Medulla oblongata (tissue), 1 donor: ENCODE measurements around the gene DIPK1A.

Source experiments
- DNase-seq: peaks from one replicate; pipeline ENCODE4 v3.0.0-alpha.2; 2015; ENCODE audit errors: extremely low spot score

The DIPK1A gene

GRCh38 chr1:92953491-92953890 lies 7.8 kb downstream of the DIPK1A start:
- peak; percentile 60 for DNase-seq

GRCh38 chr1:92952714-92953113 lies 8.5 kb downstream of the DIPK1A start:
- DNase-seq: no peak

GRCh38 chr1:92951141-92951582 lies 10.1 kb downstream of the DIPK1A start:
- peak; percentile 54 for DNase-seq

GRCh38 chr1:92949937-92950817 lies 11.1 kb downstream of the DIPK1A start:
- DNase-seq: peak; percentile 50

GRCh38 chr1:92948071-92948470 lies 13.2 kb downstream of the DIPK1A start:
- no peak for DNase-seq

- DNase-seq: peak; percentile 56
Measured at GRCh38 chr1:92945748-92946270, 15.5 kb downstream of the DIPK1A start.

- peak; percentile 50 for DNase-seq
Measured at GRCh38 chr1:92944901-92945747, 16.1 kb downstream of the DIPK1A start.

- DNase-seq: no peak
Measured at GRCh38 chr1:92943502-92943847, 17.8 kb downstream of the DIPK1A start.

- no peak for DNase-seq
Measured at GRCh38 chr1:92940541-92940940, 20.7 kb downstream of the DIPK1A start.

GRCh38 chr1:92937731-92938130 lies 23.5 kb downstream of the DIPK1A start:
- no peak for DNase-seq

GRCh38 chr1:92936865-92937264 lies 24.4 kb downstream of the DIPK1A start:
- no peak for DNase-seq

GRCh38 chr1:92934395-92935378 lies 26.6 kb downstream of the DIPK1A start:
- peak; percentile 79 for DNase-seq

- DNase-seq: no peak
Measured at GRCh38 chr1:92933459-92933858, 27.8 kb downstream of the DIPK1A start.

GRCh38 chr1:92931691-92932090 lies 29.6 kb downstream of the DIPK1A start:
- no peak for DNase-seq

GRCh38 chr1:92929461-92929860 lies 31.8 kb downstream of the DIPK1A start:
- no peak for DNase-seq

GRCh38 chr1:92927870-92928269 lies 33.4 kb downstream of the DIPK1A start:
- no peak for DNase-seq

- DNase-seq: no peak
Measured at GRCh38 chr1:92926873-92927272, 34.4 kb downstream of the DIPK1A start.

- no peak for DNase-seq
Measured at GRCh38 chr1:92924501-92924900, 36.8 kb downstream of the DIPK1A start.

- DNase-seq: no peak
Measured at GRCh38 chr1:92923664-92924063, 37.6 kb downstream of the DIPK1A start.

GRCh38 chr1:92922356-92923035 lies 38.8 kb downstream of the DIPK1A start:
- DNase-seq: peak; percentile 58
